AG09319 (cell line): ENCODE data around the gene GPR132.

Experiments used
- DNase-seq: peaks from one replicate; pipeline ENCODE4 v3.0.0-alpha.2; 2010; ENCODE audit warnings: low read depth; ENCODE audit errors: extremely low read depth
- CTCF ChIP-seq: IDR thresholded peaks from 2 replicates; pipeline ENCODE4 v1.5.1; 2011; ENCODE audit warnings: low read depth, mild to moderate bottlenecking, inconsistent platforms, low read length, moderate library complexity

The GPR132 gene

DNA sequence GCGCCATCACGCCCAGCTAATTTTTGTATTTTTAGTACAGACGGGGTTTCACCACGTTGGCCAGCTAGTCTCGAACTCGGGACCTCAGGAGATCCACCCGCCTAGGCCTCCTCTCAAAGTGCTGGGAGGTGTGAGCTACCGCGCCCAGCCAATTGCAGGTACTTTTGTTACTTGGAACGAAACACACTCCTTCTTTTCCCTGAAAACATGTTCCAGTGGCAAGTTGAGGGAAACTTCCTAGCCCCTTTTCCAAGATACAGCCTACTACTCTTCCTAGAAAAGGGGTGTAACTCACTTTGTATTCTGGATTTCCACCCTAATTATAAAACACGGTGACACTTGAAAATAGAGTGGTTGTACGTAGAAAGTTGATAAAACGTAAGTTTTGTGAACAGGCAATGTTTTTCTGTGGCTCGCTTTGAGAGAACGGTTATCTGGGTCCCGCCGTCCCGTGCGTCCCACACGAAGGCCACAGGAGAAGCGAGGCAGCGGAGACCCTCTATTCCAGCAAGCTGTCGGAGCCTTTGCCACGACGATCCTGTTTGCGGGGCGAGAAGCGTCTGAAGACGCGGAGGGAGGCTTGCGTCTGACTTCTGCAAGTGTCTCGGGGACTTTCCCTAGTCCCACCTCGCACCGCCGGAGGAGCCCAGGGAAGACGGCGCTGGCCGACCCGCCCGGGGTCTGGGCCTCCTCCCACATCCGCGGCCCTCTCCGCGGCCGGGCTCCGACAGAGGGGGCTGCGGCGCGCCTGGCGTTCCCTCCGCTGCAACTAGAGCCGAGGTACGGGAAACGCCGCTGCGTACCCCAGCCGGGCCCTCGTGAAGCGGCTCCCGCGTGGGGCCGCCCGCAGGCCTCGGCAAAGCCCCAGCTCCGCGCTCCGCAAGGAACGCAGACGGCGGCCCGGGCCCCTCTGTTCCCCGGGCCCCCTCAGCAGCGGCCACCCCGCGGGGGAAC lies 45.1 kb downstream of the GPR132 start:
- DNase-seq, result no peak
- TF ChIP-seq CTCF, result no peak

DNA sequence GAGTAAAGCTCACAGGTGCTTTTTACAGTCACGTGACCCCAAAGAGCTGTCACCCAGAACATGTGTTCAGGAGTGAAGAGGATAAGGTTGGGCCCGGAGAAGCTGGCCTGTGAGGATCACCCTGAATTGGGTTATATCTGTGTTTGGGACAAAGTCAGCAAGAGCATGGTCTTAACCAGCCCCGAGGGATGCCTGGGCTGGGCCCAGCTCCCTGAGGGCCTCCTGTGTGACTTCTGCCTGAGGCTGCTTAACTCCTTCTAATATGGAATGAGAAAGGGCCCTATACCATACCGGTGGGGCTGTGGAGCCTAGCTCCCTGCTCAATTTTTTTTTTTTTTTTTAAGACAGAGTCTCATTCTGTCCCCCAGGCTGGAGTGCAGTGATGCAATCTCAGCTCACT lies 46.8 kb downstream of the GPR132 start:
- no peak for TF ChIP-seq CTCF

GRCh38 chr14:105015905-105016304 lies 49.3 kb downstream of the GPR132 start:
- TF ChIP-seq CTCF, result no peak
- no peak for DNase-seq

More for the DNA sequence above, 46.8 kb downstream of the GPR132 start:
- no peak for DNase-seq

DNA sequence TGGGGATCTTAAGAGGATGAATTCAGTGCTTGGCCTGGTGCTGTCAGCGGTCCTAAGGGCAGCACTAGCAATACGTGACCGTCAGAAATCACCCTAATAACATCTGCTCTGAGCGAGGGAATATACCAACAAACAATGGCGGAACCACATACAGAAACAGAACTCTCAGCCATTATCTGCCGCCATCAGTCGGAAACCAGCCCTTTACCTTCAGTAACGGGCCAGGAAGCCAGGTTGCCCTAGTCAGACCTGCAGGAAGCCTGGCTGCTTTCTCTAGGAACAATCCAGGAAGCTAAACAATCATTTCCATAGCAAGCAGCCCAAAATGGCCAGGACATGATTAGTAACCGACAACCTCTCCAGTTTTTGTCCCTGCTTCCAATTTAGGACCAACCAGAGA lies 50.0 kb downstream of the GPR132 start:
- DNase-seq, result no peak
- no peak for TF ChIP-seq CTCF

- DNase-seq, result no peak
- no peak for TF ChIP-seq CTCF
Observed at GRCh38 chr14:105014631-105015030, 50.6 kb downstream of the GPR132 start.

DNA sequence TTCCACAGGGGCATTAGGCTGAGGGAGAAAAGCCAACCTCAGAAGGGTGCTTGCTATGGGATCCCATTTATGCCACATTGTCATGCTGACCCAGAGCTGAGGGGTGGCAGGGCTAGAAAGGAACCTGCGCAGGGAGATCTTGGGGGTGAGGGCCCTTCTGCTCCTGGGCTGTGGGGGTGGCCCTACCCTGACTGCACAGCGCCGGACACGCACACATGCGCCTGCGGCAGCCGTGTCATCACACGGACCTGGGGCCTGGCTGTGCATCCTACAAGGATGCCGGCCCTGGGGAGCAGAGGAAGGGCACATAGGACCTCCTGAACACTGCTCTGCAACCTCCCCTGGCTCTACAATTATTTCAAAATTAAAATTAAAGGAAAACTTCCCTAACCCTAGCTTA lies 51.2 kb downstream of the GPR132 start:
- DNase-seq, result no peak
- no peak for TF ChIP-seq CTCF

- no peak for DNase-seq
- TF ChIP-seq CTCF, result no peak
Observed at GRCh38 chr14:105013150-105013785, 52.0 kb downstream of the GPR132 start.
